Tibial nerve (tissue), 4 donors: ENCODE data around the gene SLC39A6.

Experiments
- EP300 ChIP-seq, 2 donors: sonication (generic); formaldehyde crosslinking; IDR thresholded peaks; one replicate each; pipeline ENCODE4 v1.6.1; 2017; ENCODE audit warnings: antibody characterized with exemption in 2 of 2, mild to moderate bottlenecking in 1 of 2
- TF ChIP-seq, protein P1 (sequence below), 5 experiments: fragments of 200-600 bp in 3 of 5; fragments of 450-650 bp in 2 of 5; sonication (generic) in 3 of 5; IDR thresholded peaks; one replicate each; pipeline ENCODE4 v1.5.1; 2016 to 2019; ENCODE audit warnings: antibody characterized with exemption in 5 of 5, mild to moderate bottlenecking in 3 of 5, moderate library complexity in 2 of 5

DNA sequence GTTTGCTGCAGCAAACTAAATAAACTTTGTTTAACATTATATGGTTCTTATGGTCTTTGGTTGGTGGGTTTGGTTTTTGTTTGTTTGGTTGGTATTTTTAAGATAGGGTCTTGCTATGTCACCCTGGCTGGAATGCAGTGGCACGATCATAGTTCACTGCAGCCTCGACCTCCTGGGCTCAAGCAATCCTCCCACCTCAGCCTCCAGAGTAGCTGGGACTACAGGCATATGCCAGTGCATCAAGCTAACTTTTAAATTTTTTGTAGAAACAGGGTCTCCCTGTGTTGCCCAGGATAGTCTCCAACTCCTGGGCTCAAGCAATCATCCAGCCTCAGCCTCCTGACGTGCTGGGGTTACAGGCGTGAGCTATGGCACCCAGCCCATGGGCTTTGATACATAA, 54.7 kb downstream of the SLC39A6 start:
- TF ChIP-seq, protein P1, sequence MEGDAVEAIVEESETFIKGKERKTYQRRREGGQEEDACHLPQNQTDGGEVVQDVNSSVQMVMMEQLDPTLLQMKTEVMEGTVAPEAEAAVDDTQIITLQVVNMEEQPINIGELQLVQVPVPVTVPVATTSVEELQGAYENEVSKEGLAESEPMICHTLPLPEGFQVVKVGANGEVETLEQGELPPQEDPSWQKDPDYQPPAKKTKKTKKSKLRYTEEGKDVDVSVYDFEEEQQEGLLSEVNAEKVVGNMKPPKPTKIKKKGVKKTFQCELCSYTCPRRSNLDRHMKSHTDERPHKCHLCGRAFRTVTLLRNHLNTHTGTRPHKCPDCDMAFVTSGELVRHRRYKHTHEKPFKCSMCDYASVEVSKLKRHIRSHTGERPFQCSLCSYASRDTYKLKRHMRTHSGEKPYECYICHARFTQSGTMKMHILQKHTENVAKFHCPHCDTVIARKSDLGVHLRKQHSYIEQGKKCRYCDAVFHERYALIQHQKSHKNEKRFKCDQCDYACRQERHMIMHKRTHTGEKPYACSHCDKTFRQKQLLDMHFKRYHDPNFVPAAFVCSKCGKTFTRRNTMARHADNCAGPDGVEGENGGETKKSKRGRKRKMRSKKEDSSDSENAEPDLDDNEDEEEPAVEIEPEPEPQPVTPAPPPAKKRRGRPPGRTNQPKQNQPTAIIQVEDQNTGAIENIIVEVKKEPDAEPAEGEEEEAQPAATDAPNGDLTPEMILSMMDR (IDR thresholded peaks at IDR 0.05) = no peak
- TF ChIP-seq EP300 (IDR thresholded peaks at IDR 0.05) = no peak
